HG02678 (cell line): ENCODE data around the gene ARL15.

Experiments
- ATAC-seq: cut with Tn5 transposase; IDR thresholded peaks from one replicate; pipeline ENCODE4 v1.9.1; 2021; ENCODE audit warnings: mild to moderate bottlenecking, moderate library complexity; ENCODE audit not compliant: unreplicated experiment

The ARL15 gene

GRCh38 chr5:53948598-53948997, 361.8 kb downstream of the ARL15 start:
- no peak for ATAC-seq

- no peak for ATAC-seq
Observed at GRCh38 chr5:53946405-53947100, 363.8 kb downstream of the ARL15 start.

DNA sequence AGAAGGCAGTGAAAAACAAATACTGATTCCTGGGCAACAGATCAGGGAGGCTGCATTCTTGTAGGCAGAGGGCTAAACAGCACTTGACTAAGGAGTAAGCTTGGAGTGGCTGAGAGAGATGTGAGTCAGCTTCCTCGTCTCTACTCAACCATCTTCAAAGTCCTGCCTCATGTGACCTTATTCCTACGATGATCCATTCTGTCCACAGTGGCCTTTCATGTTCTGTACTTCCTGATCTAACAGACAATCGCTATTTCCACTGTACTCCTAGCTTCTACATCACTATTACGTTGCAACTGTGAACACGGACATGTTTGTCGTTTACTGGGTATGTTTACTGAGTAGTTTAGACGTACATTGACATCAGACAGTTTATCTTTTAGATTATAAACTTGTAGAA, 365.4 kb downstream of the ARL15 start:
- no peak for ATAC-seq

GRCh38 chr5:53943938-53944337, 366.4 kb downstream of the ARL15 start:
- no peak for ATAC-seq

DNA sequence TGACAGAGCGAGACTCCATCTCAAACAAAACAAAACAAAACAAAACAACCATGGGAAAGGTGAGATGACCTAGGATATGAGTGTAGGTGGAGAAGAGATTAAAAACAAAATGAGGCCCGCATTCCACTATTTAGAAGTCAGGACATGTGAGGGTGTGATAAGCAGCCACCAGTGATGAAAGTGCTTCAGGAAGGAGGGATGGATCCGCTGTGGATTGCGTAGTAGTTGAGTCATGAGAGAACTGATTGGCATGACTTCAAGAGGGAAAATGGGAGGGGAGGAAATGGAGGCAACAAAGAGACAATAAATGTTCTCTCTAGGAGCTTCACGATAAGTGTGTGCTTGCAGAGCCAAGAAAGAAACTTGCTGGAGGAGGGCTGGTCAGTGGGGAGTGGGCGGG, 367.6 kb downstream of the ARL15 start:
- no peak for ATAC-seq

- ATAC-seq, result no peak
Observed at GRCh38 chr5:53940921-53941320, 369.5 kb downstream of the ARL15 start.

DNA sequence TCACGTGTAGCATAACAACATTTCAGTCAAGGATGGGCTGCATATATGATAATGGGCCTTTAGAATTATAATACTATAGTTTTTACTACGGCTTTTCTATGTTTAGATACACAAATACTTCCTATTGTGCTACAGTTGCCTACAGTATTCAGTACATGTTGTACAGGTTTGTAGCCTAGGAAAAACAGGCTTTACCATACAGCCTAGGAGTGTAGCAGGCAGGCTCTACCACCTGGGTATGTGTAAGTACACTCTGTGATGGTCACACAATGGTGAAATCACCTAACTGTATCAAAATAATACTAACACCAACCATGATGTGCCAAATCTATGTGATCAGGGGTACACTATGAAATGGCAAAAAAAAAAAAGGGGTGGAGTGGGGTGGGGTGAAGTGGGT, 372.9 kb downstream of the ARL15 start:
- no peak for ATAC-seq

DNA sequence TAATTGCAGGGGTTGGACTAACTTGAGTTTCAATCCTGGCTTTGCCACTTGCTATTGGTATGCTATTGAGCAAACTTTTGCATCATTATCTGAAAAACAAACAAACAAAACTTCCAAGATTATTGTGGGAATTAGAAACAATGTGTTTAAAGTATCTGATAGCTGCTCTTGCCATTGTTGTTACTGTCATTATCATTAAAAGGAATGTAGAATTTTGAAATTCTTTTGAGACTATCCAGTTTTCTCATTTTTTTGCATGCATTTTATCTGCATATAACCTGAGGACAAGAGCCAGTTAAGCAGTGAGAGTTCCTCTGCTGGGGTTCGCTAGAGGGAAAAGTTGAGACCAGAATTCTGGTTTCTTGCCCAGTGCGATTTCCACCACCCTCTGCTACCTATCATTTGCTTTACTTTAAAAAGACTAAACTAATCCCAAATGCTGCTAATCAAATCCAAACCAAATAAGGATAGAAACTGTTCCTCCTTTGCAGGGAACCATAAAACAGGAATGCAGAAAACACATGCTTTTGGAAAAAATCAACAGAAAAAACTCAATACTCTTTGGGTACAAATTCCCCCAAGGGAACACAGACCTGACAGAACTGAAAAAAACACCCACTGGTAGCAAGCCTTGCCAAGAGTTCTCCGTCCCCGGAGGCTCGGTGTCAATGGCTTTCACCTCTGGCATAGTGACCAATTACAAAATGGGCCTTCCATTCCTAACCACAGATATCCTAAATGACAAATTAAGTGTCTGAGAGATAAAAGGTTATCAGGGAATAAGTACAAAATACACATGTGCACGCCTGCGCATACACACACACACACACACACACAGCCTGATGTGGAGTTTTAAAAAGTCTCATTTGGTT, 373.7 kb downstream of the ARL15 start:
- ATAC-seq, result no peak

DNA sequence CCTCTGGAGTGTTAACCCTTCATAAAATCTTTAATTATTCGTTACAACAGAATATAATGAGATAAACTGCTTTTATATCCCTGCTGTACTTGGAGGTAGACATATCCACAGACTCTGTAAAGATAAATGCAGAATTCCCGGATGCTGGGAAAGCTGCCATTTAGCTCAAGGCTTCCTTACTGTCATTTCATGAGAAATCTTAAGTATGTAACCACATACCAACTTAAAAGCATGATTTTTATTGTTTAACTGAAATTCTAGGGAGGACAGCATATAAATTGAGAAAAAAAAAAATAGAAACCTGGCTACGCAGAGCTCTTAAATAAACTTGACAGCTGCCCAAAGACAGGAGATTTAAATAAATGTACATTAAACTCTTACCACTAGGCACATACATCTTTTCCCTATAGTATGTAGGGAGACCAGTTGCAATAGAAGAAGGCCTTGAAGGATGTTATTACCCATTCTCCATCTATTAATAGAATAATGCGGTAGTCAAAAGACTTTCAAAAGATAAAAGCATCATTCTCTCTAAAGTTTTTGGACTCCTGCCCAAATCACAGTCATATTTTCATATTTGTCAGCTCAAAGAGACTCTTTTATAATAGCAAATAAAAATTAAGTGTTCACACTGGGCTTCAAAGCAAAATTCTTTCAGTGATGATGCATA, 376.1 kb downstream of the ARL15 start:
- ATAC-seq, result no peak

DNA sequence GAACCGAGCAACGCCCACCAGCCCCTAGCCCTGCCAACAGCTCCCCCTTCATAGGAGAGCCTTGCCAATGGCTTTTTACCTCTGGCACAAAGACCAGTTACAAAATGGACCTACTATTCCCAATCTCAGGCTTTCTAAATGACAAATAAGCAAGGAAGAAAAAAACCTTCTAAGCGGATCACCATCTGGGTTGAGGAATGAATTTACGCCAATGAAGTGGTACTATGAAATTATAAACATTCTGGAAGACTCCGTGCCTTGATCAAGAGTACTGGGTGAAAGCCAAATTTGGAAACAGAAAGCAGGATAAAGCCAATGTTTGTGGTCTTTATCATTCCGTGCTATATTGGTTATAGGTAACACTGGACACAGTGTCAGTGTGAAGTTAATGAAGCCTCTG, 378.0 kb downstream of the ARL15 start:
- ATAC-seq, result no peak

DNA sequence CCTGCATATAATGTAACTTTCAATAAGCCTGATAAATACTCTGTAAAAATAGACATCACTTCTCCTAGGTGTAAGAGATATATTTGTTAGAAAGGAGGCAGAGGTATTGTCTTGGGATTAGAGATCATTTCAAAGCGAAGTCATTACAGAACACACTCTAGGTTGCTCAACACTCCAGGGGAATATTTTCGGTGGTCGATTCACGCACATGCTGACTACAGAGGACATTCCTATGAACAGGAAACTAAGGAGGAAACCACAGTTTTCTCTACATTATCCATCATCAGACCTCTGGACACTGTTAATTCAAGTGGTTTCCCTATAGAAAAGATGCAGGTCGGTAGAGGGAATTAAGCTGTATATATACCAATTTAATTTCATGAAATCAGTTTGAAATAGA, 379.9 kb downstream of the ARL15 start:
- ATAC-seq, result no peak

- ATAC-seq, result no peak
Observed at GRCh38 chr5:53929570-53929969, 380.8 kb downstream of the ARL15 start.

GRCh38 chr5:53929152-53929551, 381.2 kb downstream of the ARL15 start:
- no peak for ATAC-seq

GRCh38 chr5:53928641-53929040, 381.7 kb downstream of the ARL15 start:
- no peak for ATAC-seq

- ATAC-seq, result no peak
Observed at GRCh38 chr5:53927668-53928247, 382.6 kb downstream of the ARL15 start.

DNA sequence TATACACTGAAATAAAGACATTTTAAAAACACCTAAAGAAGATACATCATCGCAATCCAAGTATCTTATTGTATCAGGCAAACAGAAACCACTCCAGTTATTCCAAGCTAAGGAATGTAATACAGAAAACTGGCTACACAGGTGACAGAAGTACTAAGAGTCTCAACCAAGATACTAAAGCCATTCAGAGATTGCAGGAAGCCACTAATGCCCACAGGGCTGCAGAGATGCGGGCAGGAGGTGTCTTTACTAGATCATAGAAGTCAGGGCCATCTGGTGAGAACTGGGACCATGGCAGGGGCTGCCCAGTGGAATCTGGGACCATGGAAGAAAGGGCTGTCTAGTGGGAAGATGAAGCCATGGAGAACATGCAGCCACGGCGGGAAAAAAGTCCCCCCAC, 384.3 kb downstream of the ARL15 start:
- ATAC-seq, result no peak

GRCh38 chr5:53924392-53924791, 386.0 kb downstream of the ARL15 start:
- no peak for ATAC-seq

DNA sequence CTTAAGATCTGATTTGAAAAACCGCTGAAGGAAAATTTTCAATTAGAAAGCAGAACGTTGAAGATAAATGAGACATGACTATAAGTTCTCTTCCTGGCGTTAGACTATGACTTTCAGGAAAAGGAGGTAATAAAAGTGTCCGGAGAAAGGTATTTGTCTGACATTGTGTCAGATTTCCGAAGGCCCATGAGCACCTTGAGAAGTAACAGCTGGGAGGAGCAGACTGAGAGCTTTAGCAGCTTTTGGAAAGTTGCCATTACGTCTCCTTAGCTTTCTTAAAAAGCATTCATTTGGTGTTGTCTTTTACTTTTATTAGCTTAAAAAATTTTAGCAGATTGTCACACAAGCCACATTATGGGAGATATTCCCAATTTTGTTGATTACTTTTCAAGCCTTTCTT, 386.4 kb downstream of the ARL15 start:
- no peak for ATAC-seq

- no peak for ATAC-seq
Observed at GRCh38 chr5:53922508-53923498, 387.6 kb downstream of the ARL15 start.

- ATAC-seq, result no peak
Observed at GRCh38 chr5:53917826-53918225, 392.5 kb downstream of the ARL15 start.
